Stimulated activated CD8-positive, alpha-beta memory T cell treated with anti-CD3 and anti-CD28 coated beads, Interleukin-7, amount 100 ng/mL, for 1 hour (primary cell): ENCODE data around the gene HACD2.

Experiments
- DNase-seq, 2 donors: peaks; one replicate each; pipeline ENCODE4 v3.0.0-alpha.2; 2020; ENCODE audit warnings: low read depth in 2 of 2

Gene HACD2

DNA sequence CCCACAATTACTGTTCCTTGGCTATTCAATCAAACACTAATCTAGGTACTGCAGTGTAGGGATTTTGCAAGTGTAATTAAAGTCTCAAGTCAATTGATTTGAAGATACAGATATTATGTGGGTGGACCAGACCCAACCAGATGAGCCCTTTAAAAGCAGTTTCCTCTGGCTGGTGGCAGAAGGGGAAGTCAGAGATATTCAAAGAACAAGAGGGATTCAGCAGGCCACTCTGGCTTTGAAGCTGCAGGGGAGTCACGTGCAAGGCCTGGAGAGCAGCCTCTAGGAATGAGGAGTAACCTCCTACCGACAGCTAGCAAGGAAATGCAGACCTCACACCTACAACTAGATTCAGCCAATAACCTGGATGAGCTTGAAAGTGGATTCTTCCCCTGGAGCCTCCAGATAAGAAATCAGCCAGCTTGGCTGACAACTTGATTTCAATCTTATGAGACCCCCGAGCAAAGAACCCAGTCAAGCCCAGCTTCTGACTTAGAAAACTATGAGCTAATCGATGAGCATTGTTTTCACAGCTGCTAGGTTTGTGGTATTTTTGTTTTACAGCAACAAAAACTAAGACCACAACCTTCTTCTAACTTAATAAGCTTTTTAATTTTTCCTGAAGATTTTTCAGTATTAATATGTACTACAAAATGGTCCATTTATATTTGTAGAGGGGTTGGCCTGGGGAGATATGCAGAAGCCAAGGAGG is 13.4 kb downstream of the HACD2 start:
- DNase-seq, result no peak

DNA sequence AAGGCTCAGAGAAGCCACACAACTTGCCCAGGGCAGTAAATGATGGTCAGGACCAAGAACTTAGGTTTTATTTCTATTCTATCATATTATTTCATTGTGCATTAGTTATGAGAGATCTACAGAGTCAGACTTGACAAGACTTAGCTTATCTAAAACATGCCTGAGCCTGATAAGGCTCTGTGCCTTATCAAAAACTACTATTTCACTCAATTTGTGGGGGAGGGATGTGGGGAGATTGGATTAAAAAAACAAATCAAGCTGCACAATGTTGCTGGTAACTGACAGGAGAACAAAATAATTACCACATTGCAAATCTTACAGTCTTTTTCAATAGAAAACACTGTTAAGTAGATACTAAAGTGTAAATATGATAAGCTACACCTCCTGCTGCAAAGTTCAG is 16.0 kb downstream of the HACD2 start:
- no peak for DNase-seq

DNA sequence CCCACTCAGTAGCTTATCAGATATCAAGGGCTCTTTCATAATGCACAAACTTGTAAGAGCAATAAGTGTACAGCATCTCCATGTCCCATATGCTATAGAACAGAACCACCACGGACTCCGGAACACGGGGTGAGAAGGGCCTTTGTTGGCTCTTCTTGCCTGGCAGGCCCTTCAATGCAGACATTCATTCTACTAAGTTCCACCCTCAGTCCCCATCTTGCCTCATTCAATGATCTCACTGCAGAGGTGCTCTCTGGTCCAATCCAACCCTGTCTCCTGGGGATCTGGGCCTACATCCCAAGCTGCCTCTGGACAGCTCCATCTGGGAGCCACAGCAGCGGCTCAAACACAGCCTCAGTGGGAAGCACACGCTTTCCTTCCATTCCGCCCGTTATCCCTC is 16.8 kb downstream of the HACD2 start:
- no peak for DNase-seq

DNA sequence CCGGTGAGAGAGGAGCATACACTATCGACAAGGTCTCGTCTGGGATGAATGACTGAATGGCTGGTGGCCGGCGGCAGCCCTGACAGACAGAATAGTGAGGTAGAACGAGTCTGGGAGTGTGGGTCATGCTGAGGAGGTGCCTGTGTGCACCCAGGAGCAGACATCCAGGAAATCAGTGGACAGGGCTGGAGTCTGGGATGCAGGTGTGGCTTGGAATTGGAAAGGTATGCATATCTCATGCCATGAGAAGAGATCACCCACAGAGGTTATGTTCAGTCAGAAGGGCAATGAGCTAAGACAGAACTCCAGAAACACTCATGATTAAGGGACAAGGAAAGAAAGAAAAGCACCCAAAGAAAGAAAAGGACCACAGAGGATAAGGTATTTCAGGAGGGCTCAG is 20.8 kb downstream of the HACD2 start:
- no peak for DNase-seq

DNA sequence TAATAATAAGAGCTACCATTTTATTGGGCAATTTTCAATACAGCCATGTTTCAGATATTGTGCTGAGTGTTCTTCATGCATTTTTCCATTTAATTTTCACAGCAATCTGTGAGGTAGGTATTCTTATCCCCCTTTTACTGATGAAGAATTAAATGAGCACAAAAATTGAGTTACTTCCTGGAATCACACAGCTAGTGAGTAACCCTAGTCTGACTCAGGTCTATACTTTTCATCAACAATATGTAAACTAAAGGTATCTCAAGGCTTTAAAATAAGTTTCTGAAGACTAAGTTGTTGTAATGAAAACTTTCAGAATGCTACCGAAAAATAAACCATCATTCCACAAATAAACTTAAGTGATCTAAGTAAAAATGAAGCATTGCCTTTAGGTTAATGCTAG is 22.3 kb downstream of the HACD2 start:
- DNase-seq, result no peak

- DNase-seq, result no peak
These were observed 23.7 kb downstream of the HACD2 start for GRCh38 chr3:123561188-123561587.

- no peak for DNase-seq
These were observed 25.6 kb downstream of the HACD2 start for GRCh38 chr3:123559040-123559861.

DNA sequence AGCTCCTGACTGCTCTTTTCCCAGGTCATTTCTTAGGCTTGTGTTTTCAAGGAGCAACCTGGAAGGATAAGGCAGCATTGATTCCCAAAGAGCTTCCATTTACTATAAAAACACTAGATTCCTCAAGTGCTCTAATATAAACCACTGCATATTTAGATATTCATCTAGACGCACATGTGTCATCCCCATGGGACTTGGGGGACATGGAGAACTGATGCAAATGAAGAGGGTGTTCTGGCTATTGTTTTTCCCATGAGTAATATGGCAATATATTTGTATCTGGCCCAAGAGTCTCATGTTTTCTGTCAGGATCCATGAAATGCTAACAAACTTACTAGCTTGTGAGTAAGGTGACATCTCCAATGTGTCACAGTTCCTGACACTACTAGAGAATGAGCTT is 31.3 kb downstream of the HACD2 start:
- no peak for DNase-seq

DNA sequence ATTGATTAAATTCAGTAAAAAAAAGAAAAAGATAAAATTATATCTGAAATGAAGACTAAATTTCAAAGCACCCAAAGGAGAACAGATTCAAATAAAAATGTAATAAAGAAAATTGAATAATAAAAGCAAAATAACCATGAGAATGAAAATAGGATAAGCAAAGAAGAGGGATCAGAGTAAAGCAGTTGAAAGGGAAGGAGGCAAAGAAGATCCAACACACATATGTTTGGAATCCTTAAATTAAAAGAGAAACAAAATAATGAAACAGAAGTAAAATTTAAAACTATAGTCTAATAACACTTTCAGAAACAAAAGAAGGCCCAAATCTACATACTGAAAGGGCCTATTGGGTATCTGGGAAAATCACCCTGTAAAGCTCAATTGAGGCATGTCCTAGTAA is 32.1 kb downstream of the HACD2 start:
- no peak for DNase-seq

GRCh38 chr3:123552095-123552714 is 32.6 kb downstream of the HACD2 start:
- no peak for DNase-seq

DNA sequence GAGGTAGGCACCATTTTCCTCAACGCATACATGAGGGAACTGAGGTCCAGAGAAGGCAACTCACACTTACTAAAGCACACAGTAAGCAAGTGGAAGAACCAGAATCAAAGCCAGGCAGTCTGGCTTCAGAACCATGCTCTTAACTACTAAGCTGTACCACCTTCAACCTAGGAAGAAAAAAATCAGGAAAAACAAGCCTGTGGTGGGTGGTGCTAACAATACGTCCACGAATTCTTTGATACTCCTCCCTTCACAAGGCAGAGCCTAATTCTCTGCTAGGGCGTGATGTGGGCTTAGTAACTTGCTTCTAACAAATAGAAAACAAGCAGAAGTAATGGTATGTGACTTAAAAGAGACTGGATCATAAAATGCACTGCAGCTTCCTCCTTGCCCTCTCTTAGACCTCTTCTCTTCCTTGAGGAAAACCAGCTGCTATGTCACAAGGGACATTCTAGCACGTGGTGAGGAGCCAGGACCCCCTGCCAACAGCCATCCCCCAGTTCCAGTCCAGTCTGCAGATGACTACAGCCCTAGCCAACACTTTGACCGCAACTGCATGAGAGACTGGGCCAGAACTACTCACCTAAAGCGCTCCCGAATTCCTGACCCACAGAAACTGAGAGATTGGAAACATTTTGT is 36.9 kb downstream of the HACD2 start:
- no peak for DNase-seq

GRCh38 chr3:123546133-123546755 is 38.6 kb downstream of the HACD2 start:
- DNase-seq, result no peak

GRCh38 chr3:123543950-123544349 is 40.9 kb downstream of the HACD2 start:
- DNase-seq, result no peak

- no peak for DNase-seq
These were observed 44.6 kb downstream of the HACD2 start for GRCh38 chr3:123540285-123540684.

GRCh38 chr3:123536153-123536895 is 48.5 kb downstream of the HACD2 start:
- no peak for DNase-seq

GRCh38 chr3:123535580-123535979 is 49.3 kb downstream of the HACD2 start:
- DNase-seq, result no peak

DNA sequence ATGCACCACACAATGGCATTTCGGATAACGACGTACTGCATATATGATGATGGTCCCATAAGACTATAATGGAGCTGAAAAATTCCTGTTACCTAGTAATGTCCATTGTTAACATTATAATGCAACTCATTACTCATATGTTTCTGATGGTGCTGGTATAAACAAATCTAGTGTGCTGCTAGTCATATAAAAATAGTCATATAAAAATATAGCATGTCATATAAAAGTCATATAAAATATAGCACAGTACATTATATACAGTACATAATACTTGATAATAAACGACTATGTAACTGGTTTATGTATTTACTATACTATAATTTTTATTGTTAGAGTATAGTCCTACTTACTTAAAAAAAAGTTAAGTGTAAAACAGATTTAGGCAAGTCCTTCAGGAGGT is 50.6 kb downstream of the HACD2 start:
- DNase-seq, result no peak

DNA sequence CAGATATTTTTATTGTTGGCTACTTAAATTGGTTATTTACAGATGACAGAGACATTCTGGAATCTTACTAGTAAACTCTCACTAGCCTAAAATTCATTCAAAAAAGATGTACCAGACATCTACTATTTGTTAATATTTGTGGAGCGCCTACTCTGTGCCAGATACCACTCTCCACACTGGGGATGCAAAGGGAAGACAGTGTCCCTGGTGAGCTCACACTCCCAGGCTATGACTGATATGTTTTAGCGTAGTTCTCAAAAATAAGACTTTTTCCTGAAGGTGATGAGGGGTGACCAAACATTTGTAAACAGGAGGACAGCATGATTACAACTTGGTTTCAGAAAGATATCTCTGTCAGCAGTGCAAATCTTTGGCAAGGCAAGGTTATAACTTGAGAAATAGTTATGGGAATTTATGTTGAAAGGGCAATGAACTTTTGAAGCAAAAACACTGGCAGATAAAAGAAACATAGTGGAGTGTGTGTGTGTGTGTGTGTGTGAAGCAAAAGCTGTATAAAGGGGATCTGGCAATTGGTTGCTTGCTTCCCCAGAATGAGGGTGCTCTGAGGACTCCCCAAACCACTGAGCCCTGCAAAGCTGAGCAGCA is 51.2 kb downstream of the HACD2 start:
- DNase-seq, result no peak

DNA sequence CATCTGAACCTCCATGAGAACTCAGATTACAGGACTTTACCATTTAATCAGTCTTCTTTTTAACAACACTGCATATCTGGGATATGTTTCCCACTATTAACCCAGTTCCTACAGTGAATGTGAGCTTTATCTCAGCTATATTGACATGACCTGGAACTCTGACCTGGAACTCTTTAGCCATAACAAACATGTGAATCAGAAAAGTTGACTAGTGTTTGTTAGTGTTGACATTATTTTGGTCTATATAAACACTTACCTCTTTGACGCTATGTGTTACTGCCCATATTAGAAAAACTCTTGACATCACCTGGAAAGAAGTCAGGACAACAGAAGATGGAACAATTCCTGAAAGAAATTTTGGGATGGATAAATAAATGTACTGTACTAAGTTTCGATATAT is 56.7 kb downstream of the HACD2 start:
- no peak for DNase-seq

- DNase-seq, result no peak
These were observed 57.8 kb downstream of the HACD2 start for GRCh38 chr3:123527046-123527445.

DNA sequence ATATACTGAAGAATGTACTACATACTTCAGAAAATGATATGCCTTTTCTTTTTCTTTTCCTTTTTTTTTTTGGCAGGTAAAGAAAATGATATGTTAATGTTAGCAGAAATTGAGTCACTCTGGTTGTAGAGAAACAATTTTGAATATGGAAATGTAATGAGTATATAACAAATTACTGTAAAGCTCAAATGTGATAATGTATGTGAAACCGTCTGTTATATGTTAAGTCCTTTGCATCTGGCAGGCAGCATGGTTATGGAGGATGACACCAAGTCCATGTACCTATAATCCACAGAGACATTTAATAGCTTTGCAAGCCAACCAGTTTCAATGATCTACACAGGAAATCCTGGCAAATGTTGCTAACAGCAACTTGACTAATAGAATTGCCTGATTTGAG is 58.4 kb downstream of the HACD2 start:
- no peak for DNase-seq
